Measurements from ENCODE around the gene C21orf91.

Gene C21orf91

GRCh38 chr21:17745086-17745485 is 74.1 kb downstream of the C21orf91 start:
- Histone ChIP-seq H3K4me3 (replicated peaks; ENCODE audit: insufficient read depth, low read length) (no peak overlapping the region), H3K27me3 (ENCODE audit: insufficient read depth, poor library complexity, severe bottlenecking) (no peaks in the 10 kb centered on the region), H3K27ac (replicated peaks) (no peak overlapping the region)
- DNase-seq (ENCODE audit: low read depth in 1 of 2, low spot score in 1 of 2): no peak
- no peak for TF ChIP-seq SPI1 (IDR thresholded peaks at IDR 0.05; ENCODE audit: borderline replicate concordance, low read depth)
- TF ChIP-seq POLR2AphosphoS5 (IDR thresholded peaks at IDR 0.05; ENCODE audit: low read depth): no peak
- TF ChIP-seq REST (IDR thresholded peaks at IDR 0.05; ENCODE audit: insufficient replicate concordance, low read depth): no peak
- no peak for TF ChIP-seq GABPA (IDR thresholded peaks at IDR 0.05; ENCODE audit: low read depth)
- no peak for TF ChIP-seq CTCF (IDR thresholded peaks at IDR 0.05; ENCODE audit: insufficient read depth, low read length)

GRCh38 chr21:17742940-17743592 is 76.1 kb downstream of the C21orf91 start:
- no peak for TF ChIP-seq REST (IDR thresholded peaks at IDR 0.05; ENCODE audit: insufficient replicate concordance, low read depth)
- no peak for TF ChIP-seq GABPA (IDR thresholded peaks at IDR 0.05; ENCODE audit: low read depth)
- TF ChIP-seq CTCF (IDR thresholded peaks at IDR 0.05; ENCODE audit: insufficient read depth, low read length): no peak
- no peak for TF ChIP-seq POLR2AphosphoS5 (IDR thresholded peaks at IDR 0.05; ENCODE audit: low read depth)
- TF ChIP-seq SPI1 (IDR thresholded peaks at IDR 0.05; ENCODE audit: borderline replicate concordance, low read depth): no peak
- no peak overlapping the region for H3K27ac ChIP-seq (replicated peaks)
- no peak for DNase-seq (ENCODE audit: low read depth in 1 of 2, low spot score in 1 of 2)
- no peaks in the 10 kb centered on the region for H3K27me3 ChIP-seq (ENCODE audit: insufficient read depth, poor library complexity, severe bottlenecking)
- no peak overlapping the region for H3K4me3 ChIP-seq (replicated peaks; ENCODE audit: insufficient read depth, low read length)

- Histone ChIP-seq H3K4me3 (replicated peaks; ENCODE audit: insufficient read depth, low read length) (no peak overlapping the region), H3K27me3 (ENCODE audit: insufficient read depth, poor library complexity, severe bottlenecking) (no peaks in the 10 kb centered on the region), H3K27ac (replicated peaks) (no peak overlapping the region)
- TF ChIP-seq CTCF (IDR thresholded peaks at IDR 0.05; ENCODE audit: insufficient read depth, low read length) (no peak), POLR2AphosphoS5 (IDR thresholded peaks at IDR 0.05; ENCODE audit: low read depth) (no peak), GABPA (IDR thresholded peaks at IDR 0.05; ENCODE audit: low read depth) (no peak), SPI1 (IDR thresholded peaks at IDR 0.05; ENCODE audit: borderline replicate concordance, low read depth) (no peak), REST (IDR thresholded peaks at IDR 0.05; ENCODE audit: insufficient replicate concordance, low read depth) (no peak)
- DNase-seq (ENCODE audit: low read depth in 1 of 2, low spot score in 1 of 2): no peak
Measured at GRCh38 chr21:17742181-17742580, 77.0 kb downstream of the C21orf91 start.

Data from HL-60 (cell line).